ENCODE results near the gene RARB.

GRCh38 chr3:25631989-25632388, 203.9 kb downstream of the RARB start:
- TF ChIP-seq CTCF (IDR thresholded peaks at IDR 0.05; ENCODE audit: low read depth, low read length) (no peak), EZH2phosphoT487 (IDR thresholded peaks at IDR 0.05; ENCODE audit: low read depth) (no peak)
